NCI-H2196 treated with DMSO at 0.1 percent for 48 hours (cell line): ENCODE results near the gene FKBP2.
A peak's percentile ranks its signal among the peaks of the same experiment; 100 is the strongest.

Experiments used
- DNase-seq: peaks from one replicate; lab custom pipeline; 2025; ENCODE audit not compliant: unreplicated experiment; lab: John Stamatoyannopoulos, UW

FKBP2 gene

GRCh38 chr11:64262271-64263002, 21.5 kb downstream of the FKBP2 start:
- DNase-seq = no peak

- DNase-seq = no peak
Measured at GRCh38 chr11:64263021-64263946, 22.4 kb downstream of the FKBP2 start.

GRCh38 chr11:64263947-64264317, 23.0 kb downstream of the FKBP2 start:
- no peak for DNase-seq

GRCh38 chr11:64264371-64264852, 23.5 kb downstream of the FKBP2 start:
- no peak for DNase-seq

- DNase-seq = no peak
Measured at GRCh38 chr11:64265176-64266160, 24.6 kb downstream of the FKBP2 start.

GRCh38 chr11:64266339-64266738, 25.4 kb downstream of the FKBP2 start:
- DNase-seq = no peak

- no peak for DNase-seq
Measured at GRCh38 chr11:64267207-64267945, 26.5 kb downstream of the FKBP2 start.

- DNase-seq = peak; percentile 61
Measured at GRCh38 chr11:64268025-64268892, 27.4 kb downstream of the FKBP2 start.

- no peak for DNase-seq
Measured at GRCh38 chr11:64268893-64269539, 28.1 kb downstream of the FKBP2 start.

GRCh38 chr11:64269540-64270220, 28.8 kb downstream of the FKBP2 start:
- peak; percentile 99 for DNase-seq

GRCh38 chr11:64275031-64275800, 34.3 kb downstream of the FKBP2 start:
- DNase-seq = no peak

- DNase-seq = no peak
Measured at GRCh38 chr11:64275841-64276240, 34.9 kb downstream of the FKBP2 start.

- DNase-seq = no peak
Measured at GRCh38 chr11:64276653-64277431, 35.9 kb downstream of the FKBP2 start.

- no peak for DNase-seq
Measured at GRCh38 chr11:64278576-64279190, 37.8 kb downstream of the FKBP2 start.

GRCh38 chr11:64281957-64282770, 41.3 kb downstream of the FKBP2 start:
- DNase-seq = no peak
